Testis (tissue), 3 donors: ENCODE data around the gene PIK3CD. TPM values are rescaled to one million over a fixed set of nuclear protein-coding genes. Genes with fewer than 3 reads are reported as not detected.

Experiments
- DNase-seq: peaks from one replicate; pipeline ENCODE4 v3.0.0-alpha.2; 2019
- H3K27ac ChIP-seq, 2 donors: fragments of 200-600 bp; sonication (generic); one replicate each; pipeline ENCODE4 v1.5.1; 2019
- H3K27me3 ChIP-seq: fragments of 200-600 bp; sonication (generic); one replicate; pipeline ENCODE4 v1.5.1; 2019
- H3K36me3 ChIP-seq: fragments of 200-600 bp; sonication (generic); one replicate; pipeline ENCODE4 v1.5.1; 2017; ENCODE audit warnings: low read depth; ENCODE audit errors: missing control alignments
- H3K4me1 ChIP-seq: fragments of 200-600 bp; sonication (generic); one replicate; pipeline ENCODE4 v1.5.1; 2019
- H3K4me3 ChIP-seq, 2 donors: fragments of 200-600 bp; sonication (generic); one replicate each; pipeline ENCODE4 v1.5.1; 2017 to 2019
- H3K9me3 ChIP-seq: fragments of 200-600 bp; sonication (generic); one replicate; pipeline ENCODE4 v1.5.1; 2017
- POLR2A ChIP-seq: fragments of 450-650 bp; IDR thresholded peaks from one replicate; pipeline ENCODE4 v1.6.1; 2017; ENCODE audit warnings: antibody characterized with exemption, mild to moderate bottlenecking, moderate library complexity
- WGBS, 2 donors: methylation state at CpG; one replicate each; pipeline ENCODE4 v1.1.5; 2018; 5-methylcytosine and 5-hydroxymethylcytosine counted together
- intact Hi-C: fragments of 100-400 bp; cut with DNase I; formaldehyde crosslinking; loops from one replicate; pipeline ENCODE4 v1.15.1; 2023; ENCODE audit warnings: low total_unique reads
- polyA plus RNA-seq: library from polyadenylated mRNA; stranded (reverse); fragments of 350-450 nt; fragmentation: Illumina TruSeq; extraction: RNeasy Lipid Tissue Mini Kit (QIAGEN cat#74804); gene quantifications from one replicate; pipeline ENCODE4 v1.2.3, GENCODE V29; 2014; ENCODE audit warnings: low read depth, low replicate concordance; ENCODE audit not compliant: insufficient read depth
- total RNA-seq, 2 donors: library from RNA; depleted of rRNA; stranded (reverse); fragments of >200 nt; gene quantifications; one replicate each; pipeline ENCODE4 v1.2.3, GENCODE V29; 2016
- TF ChIP-seq, protein P1 (sequence below), 3 experiments: fragments of 450-650 bp in 2 of 3; fragments of 200-600 bp in 1 of 3; sonication (generic) in 1 of 3; IDR thresholded peaks; one replicate each; pipeline ENCODE4 v1.5.1; 2016 to 2019; ENCODE audit warnings: antibody characterized with exemption in 3 of 3, mild to moderate bottlenecking in 2 of 3, moderate library complexity in 1 of 3

PIK3CD gene
- total and polyA plus RNA-seq, 3 donors from 2014 or later: 11.7 to 17.2 (median 12.4) TPM

DNA sequence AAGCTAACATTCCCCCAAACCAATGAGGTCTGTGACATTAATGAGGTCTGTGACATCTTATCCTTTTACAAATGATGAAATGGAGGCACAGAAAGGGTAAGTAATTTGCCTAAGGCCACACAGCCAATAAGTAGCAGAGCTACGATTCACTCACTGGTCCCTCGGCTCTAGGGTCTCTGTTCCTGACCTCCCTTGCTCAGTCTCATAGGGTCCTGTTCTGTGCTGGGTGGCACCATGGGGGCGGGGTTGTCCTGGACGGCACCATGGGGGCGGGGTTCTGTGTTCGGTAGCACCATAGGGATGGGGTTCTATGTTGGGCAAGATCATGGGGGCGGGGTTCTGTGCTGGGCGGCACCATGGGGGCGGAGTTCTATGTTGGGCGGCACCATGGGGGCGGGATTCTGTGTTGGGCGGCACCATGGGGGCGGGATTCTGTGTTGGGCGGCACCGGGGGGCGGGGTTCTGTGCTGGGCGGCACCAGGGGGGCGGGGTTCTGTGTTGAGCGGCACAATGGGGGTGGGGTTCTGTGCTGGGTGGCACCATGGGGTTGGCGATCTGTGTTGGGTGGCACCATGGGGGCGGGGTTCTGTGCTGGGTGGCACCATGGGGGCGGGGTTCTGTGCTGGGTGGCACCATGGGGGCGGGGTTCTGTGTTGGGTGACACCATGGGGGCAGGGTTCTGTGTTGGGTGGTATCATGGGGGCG lies 116.6 kb downstream of the PIK3CD start:
- no peaks in the 10 kb centered on the region for H3K27me3 ChIP-seq
- no peaks in the 10 kb centered on the region for H3K36me3 ChIP-seq
- no peaks in the 10 kb centered on the region for H3K9me3 ChIP-seq
- peak; percentile 17 for DNase-seq
- intact Hi-C loops: no loop called here
- TF ChIP-seq POLR2A: no peak
- TF ChIP-seq, protein P1, sequence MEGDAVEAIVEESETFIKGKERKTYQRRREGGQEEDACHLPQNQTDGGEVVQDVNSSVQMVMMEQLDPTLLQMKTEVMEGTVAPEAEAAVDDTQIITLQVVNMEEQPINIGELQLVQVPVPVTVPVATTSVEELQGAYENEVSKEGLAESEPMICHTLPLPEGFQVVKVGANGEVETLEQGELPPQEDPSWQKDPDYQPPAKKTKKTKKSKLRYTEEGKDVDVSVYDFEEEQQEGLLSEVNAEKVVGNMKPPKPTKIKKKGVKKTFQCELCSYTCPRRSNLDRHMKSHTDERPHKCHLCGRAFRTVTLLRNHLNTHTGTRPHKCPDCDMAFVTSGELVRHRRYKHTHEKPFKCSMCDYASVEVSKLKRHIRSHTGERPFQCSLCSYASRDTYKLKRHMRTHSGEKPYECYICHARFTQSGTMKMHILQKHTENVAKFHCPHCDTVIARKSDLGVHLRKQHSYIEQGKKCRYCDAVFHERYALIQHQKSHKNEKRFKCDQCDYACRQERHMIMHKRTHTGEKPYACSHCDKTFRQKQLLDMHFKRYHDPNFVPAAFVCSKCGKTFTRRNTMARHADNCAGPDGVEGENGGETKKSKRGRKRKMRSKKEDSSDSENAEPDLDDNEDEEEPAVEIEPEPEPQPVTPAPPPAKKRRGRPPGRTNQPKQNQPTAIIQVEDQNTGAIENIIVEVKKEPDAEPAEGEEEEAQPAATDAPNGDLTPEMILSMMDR (IDR thresholded peaks at IDR 0.05): no peak
- no peaks in the 10 kb centered on the region for H3K4me1 ChIP-seq
- H3K27ac ChIP-seq: no peak overlapping the region
- 86 to 93% methylated on average over 8 to 23 of the region's 24 CpGs for WGBS, 2 donors
- no peak overlapping the region for H3K4me3 ChIP-seq

DNA sequence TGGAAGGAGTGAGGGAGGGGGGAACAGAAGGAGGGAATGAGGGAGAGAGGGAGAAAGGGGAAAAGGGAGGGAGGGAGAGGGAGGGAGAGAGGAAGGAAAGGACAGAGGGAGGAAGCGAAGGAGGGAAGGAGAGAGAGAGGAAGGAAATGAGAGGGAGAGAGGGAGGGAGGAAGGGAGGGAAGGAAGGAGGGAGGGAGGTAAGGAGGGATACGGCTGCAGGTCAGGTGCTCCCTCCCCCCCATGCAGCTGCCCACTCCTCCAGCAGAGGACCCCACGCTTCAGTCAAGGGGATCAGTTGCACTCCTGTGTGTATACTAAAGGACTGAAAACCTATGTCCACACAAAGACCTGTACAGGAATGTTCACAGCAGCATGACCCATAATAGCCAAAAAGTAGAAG lies 117.5 kb downstream of the PIK3CD start:
- no peaks in the 10 kb centered on the region for H3K27me3 ChIP-seq
- no peaks in the 10 kb centered on the region for H3K36me3 ChIP-seq
- H3K9me3 ChIP-seq: no peaks in the 10 kb centered on the region
- no peak for DNase-seq
- intact Hi-C loops: no loop called here
- no peaks in the 10 kb centered on the region for H3K4me1 ChIP-seq
- H3K27ac ChIP-seq: no peak overlapping the region
- 80 to 85% methylated on average over 3 of the region's 3 CpGs for WGBS, 2 donors
- no peak overlapping the region for H3K4me3 ChIP-seq
- TF ChIP-seq POLR2A: no peak
- TF ChIP-seq, protein P1 (IDR thresholded peaks at IDR 0.05): no peak

DNA sequence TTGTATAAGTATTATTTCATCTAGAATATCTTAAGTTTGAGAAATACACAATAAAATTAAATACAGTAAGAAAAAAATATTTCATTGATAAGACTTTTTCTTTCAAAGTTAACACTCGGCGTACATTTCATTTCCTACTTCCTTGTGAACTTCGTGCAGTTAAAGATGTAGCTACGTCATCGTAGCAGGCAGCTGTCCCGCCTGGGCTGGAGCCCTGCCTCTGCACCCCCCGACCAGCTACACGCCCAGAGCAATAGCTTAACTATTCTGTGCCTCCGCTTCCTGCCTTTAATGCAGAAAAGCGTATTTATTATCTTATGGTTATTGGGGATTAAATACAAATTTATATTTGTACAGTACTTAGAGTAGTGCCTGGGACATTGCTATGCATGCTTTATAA lies 118.8 kb downstream of the PIK3CD start:
- intact Hi-C loops: no loop called here
- H3K4me1 ChIP-seq: no peaks in the 10 kb centered on the region
- no peak for DNase-seq
- H3K27me3 ChIP-seq: no peaks in the 10 kb centered on the region
- TF ChIP-seq POLR2A: no peak
- TF ChIP-seq, protein P1 (IDR thresholded peaks at IDR 0.05): no peak
- H3K4me3 ChIP-seq: no peak overlapping the region
- no peak overlapping the region for H3K27ac ChIP-seq
- H3K9me3 ChIP-seq: no peaks in the 10 kb centered on the region
- no peaks in the 10 kb centered on the region for H3K36me3 ChIP-seq
- 86 to 92% methylated on average over 10 of the region's 10 CpGs for WGBS, 2 donors

DNA sequence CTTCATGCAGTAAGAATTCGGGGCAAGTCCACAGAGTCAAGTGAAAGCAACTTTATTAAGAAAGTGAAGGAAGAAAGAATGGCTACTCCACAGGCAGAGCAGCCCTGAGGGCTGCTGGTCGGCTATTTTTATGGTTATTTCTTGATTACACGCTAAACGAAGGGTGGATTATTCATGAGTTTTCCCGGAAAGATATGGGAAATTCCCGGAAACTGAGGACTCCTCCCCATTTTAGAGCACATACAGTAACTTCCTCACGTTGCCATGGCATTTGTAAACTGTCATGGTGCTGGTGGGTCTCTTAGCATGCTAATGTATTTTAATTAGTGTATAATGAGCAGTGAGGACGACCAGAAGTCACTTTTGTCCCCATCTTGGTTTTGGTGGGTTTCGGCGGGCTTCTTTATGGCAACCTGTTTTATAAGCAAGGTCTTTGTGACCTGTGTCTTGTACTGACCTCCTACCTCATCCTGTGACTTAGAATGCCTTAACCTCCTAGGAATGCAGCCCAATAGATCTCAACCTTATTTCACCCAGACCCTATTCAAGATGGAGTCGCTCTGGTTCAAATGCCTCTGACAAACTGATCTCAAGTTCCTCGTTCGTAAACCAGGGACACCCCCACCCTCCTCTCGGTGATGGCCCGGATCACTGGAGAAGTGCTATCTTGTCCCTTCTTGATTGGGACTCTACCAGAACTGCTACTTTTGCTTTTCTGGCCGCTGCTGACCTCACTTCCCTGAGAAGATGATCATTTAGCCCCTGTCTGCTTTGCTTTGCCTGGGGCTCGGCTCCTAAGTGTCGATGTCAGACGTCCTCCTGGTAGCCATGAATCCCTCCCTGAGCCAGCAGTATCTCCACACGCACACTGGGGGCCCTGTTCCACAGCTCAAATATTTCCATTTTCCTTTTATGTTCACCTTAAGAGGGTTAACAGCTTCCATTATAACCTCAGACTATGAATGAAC lies 123.5 kb downstream of the PIK3CD start:
- Histone ChIP-seq H3K4me3 (no peak overlapping the region), H3K36me3 (no peaks in the 10 kb centered on the region), H3K9me3 (no peaks in the 10 kb centered on the region), H3K4me1 (no peaks in the 10 kb centered on the region), H3K27ac (no peak overlapping the region), H3K27me3 (no peaks in the 10 kb centered on the region)
- intact Hi-C loops: no loop called here
- WGBS, 2 donors: 89 to 91% methylated on average over 20 of the region's 20 CpGs
- TF ChIP-seq, protein P1 (IDR thresholded peaks at IDR 0.05): no peak
- no peak for TF ChIP-seq POLR2A
- DNase-seq: no peak
